GM19452 (cell line): ENCODE measurements around the gene GSDMA.

Source experiments
- ATAC-seq: cut with Tn5 transposase; IDR thresholded peaks from one replicate; pipeline ENCODE4 v1.9.1; 2021; ENCODE audit not compliant: unreplicated experiment

Gene GSDMA, protein sequence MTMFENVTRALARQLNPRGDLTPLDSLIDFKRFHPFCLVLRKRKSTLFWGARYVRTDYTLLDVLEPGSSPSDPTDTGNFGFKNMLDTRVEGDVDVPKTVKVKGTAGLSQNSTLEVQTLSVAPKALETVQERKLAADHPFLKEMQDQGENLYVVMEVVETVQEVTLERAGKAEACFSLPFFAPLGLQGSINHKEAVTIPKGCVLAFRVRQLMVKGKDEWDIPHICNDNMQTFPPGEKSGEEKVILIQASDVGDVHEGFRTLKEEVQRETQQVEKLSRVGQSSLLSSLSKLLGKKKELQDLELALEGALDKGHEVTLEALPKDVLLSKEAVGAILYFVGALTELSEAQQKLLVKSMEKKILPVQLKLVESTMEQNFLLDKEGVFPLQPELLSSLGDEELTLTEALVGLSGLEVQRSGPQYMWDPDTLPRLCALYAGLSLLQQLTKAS

DNA sequence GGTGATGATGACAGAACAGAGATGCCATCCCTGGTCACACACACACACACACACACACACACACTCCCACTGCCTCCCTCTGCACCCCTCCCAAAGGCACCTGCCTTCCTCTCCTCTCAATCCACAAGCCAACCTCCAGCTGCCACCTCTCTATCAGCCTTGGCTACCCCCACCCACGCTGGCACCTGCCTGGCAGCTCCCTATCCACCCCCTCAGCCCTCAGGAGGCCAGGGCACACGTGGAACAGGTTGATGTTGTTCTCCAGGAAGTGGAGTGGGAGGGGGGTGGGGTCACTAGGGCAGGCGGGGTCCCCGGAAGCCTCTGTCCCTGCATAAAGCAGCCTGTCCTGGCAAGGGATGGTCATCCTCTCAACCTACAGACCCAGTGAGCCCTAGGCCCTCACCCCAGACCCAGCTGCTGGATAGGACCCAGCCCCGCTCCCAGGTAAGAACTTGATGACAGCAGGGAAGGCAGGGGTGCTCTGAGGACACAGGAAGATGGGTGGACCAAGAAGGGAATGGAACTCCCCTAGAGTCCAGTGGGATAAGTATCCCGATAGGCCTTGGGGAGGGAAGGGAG lies at the start of gene GSDMA:
TSS of gene GSDMA (plus strand) at position 363 of the 579 bp plus-strand sequence. CDS start 2,684 bp downstream, outside the sequence.
- no peak for ATAC-seq

DNA sequence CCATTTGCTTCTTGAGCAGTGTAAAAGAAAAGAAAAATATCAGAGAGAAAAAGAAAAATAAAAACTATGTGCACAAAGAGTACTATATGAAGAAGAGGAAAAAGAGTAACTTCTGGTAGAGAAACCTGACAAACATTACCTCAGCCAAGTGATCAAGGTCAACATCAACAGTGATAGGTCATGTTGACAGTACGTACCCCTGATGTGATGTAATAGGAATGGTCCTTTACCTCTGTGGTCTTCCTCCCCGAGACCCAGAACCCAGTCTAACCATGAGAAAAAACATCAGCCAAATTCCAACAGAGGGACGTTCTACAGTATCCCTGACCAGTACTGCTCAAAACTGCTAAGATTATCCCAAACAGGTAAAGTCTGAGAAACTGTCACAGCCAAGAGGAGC lies 48.8 kb upstream of the GSDMA start:
- ATAC-seq, result no peak

DNA sequence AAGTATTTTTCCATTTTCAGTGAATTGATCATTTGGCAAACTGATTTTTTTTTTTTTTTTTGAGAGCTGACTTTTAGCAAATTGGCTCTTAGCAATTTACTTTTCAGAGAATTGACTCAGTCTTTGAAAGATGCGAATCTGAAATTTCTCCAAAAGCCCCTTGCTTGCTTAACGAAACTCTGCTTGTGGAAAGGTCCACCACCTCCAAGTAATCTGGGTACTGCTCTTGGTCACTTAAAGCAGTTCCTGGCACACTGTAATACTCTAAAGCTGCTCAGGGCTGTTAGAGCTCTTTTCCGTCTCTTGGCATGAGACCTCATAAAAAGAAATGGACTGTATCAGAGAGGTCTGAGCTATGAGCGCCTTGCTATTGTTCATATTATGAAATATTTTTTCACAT lies 47.2 kb upstream of the GSDMA start:
- ATAC-seq, result no peak

DNA sequence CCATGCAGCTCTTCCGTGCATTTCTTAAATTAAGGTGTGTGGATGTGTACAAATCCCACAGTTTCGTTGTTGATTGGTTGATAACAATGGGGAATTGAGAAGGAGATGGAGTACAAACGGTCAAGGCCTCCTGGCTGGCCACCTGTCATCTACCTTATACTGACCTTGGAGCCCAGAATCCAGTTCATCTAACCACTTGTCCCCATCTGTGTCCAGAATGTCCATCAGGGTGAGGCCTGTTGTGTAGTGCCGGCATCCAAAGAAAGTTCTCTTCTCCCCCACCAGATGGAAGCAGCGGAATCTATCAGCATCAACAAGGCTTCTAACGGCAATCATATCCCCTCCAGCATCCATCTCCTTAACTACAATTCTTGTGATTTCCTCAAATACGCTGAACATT lies 45.9 kb upstream of the GSDMA start:
- no peak for ATAC-seq

DNA sequence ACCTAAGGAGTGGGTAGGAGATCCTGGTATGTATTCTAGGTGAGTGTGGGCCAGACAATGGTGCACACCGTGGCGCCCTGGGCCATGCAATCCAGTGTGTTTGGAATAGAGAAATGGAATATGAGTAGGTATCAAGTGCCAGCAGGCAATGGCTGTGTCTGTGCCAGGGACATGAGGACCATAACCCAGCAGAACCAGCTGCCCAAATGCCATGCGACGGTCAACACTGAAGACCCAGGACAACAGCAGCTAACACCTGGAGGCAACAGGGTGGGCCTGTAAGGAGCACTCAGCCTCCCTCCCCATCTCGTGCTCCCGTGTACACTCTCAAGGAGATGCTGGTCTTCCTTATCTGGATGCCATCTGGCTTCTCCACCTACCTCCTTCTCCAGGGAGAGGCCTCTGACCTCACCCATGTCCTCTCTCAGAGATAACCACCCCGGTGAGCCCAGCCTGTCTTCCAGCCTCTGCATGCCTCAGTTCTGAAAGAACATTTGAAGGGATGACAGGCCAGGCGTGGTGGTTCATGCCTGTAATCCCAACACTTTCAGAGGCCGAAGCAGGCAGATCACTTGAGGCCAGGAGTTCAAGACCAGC lies 43.6 kb upstream of the GSDMA start:
- no peak for ATAC-seq

DNA sequence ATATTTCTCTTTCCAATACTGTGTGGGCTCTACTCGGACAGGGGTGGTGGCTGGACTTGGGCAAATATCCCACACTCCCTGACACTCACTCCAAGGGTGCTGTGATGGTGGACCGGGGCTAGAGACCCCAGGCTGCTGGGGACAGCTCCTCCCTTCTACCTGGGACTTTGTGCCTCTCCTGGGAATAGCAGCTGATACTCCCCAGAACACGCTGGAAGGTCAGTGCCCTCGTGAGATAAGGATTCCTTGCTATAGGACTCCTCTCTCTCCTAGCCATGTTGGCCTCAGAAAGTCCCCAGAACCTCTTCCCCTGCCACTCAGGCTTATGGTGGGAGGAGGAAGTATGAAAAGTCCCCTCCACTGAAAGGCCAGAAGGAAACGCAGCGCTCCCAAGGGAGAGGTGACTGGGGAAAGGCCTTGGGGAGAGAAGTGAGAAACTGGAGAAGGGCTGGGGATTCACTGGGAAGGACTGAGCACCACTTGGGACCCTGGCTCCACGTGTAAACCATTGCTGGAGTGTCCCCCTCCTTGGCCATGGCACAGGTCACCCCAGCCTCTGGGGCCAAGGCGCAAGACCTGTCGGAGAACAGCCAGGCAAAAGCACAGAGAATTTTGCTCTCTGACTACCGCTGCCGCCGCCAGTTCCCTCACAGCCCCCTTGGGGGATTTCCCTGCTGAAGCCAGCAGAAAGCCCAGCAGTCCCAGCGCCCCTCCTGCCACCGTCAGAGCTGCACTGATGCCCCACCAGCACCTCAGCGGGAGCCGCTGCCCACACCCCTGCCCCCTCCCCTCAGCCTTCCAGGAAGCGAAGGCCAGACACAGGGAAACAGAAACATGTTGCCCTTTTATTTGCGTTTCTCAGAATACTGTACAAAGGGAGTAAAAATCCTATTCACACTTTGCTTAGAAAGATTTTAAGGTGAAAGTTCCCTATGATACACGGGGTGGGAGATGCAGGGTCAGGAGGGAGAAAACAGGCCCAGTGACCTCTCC lies 42.3 kb upstream of the GSDMA start:
- no peak for ATAC-seq

DNA sequence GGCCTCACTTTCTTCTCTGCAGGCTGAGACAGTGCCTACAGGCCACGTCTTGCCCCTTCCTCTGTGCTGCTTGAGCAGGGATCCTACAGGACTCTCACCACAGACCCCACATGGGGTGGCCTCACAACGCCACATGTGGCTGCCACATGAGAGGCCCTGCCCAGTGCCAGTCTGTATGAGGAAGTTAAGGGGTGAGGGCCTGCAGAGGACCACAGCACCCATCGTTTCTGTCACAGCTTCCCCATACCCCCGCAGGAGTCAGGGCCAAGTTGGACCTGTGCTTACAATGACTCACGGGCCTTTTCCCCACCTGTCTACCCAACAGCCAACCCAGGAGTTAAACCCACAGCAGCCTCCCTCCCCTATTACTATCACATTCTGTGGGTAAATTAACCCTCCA lies 41.5 kb upstream of the GSDMA start:
- ATAC-seq, result no peak

DNA sequence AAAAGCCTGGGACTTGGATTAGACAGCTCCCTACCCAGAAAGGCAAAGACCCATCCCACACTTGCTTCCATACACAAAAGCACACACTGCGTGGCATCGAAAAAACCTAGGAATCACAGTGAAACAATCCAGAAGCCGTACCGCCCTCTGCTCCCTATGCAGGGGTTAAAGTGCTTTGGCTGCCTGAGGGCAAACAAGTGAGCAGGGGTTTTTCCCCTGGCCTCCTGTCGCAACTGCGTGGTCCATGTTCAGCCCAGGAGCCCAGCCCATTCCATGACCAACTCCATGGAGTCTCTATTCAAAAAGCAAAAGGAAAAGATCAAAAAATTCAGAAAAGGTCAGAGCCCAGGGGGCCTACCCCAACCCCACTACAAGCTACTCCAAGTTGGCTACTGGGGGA lies 40.8 kb upstream of the GSDMA start:
- no peak for ATAC-seq

DNA sequence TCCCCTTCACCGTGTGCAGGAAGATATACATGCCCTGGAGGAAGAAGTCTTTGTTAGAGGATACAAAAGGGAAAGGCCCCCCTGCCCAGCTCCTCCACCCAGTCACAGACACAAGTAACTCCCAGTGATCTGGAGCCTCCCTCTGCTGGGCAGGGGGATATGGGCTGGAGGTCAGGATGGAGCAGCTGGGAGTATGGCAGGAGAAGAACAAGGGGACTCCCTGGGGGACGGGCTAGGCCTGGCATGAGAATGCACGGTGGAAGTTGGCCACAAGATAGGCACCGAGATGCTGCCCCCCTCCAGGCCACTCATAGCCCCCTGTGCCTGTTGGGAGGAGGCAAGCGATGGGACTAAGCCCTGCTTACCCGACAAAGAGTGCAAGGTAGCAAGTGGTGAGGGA lies 39.6 kb upstream of the GSDMA start:
- ATAC-seq, result no peak

DNA sequence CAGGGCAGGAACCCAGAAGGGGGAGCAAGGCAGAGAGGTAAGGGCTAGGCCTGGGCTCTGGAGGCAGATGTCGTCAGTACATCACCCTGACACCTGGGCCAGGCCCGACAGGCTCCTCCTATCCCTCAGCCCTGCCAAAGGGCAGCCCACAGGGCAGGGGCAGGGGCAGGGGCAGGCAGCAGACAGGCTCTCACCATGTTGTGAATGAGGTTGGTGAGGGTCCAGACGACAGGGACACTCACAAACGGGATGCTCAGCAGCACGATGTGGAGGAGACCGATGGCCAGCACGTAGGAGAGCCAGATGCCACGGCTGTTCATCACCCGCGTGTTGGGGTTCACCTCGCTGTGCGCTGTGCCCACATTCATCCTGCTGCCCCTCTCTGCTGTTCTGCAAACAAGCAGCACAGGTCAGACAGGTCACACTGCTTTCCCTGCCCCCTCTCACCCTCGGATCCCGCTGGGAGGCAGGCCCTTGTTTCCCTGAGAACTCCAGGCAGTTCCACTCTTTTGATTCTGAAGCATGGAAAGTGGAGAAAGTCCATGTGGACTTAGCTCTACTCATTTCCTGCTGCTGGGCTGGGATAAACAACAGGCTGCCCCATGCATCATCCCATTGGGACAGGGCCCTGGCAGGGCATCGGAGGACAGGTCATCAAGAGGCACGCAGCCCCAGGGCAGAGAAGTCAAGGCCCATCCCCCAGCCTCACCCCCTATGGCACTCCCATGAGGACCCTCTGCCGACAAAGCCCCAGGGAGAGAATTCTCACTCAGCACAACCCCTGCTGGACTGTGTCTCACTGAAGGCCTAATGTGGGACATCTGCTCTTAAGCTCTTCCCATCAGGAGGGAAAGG lies 38.7 kb upstream of the GSDMA start:
- ATAC-seq, result no peak

DNA sequence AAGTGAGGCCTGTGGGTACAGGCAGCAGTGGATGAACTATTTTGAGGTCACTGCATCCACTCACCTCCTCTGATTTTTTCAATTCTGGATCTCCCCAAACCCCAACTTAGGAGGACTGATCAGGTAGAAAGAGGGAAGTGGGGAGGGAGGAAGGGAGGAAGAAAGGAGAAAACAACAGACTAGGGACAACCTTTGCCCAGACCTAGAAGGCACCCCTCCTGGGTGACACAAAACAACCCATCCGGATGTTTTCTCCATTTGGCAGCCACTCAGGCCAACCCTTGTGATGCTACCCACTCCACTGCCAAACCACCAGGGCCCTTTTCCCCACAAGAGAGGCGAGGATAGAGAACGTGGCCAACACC lies 38.1 kb upstream of the GSDMA start:
- ATAC-seq, result no peak

DNA sequence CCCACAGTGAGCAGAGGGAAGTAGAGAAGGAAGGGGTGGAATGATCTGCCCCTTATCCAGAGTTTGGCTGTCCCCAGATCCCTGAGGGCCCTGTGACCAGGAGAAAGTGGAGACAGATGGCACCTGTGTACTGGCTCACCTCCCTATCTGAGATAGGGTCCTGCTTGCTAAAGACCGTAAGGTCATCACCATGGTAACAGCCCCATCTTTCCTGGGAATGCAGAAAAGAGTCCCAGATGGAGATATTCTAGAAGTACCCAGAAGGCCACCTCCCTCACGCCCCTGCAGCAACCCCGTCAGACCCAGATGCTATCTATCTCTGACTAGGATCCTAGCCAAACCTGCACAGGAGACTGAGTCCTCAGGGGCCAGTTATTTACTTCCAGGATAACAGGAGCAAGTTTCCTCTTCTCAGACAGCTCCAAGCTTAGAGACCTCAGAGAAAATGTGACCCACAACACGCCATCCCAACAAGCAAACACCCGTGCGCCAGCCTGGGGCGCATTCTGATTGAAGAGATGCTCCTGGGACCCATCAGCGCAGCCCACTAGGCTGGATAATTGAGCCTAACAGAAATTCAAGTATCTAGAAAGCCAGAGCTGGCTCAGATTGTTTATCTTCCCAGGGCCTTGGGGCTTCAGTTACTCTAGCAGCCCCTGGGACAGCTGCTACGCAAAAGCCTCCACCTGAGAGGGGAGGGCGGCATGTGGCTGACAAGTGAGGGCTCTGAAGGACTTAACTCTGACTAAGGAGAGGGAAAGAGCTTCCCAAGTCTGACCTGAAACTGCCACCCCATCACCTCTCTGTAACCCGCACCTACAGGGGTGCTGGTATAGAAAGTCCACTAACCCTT lies 37.3 kb upstream of the GSDMA start:
- no peak for ATAC-seq

DNA sequence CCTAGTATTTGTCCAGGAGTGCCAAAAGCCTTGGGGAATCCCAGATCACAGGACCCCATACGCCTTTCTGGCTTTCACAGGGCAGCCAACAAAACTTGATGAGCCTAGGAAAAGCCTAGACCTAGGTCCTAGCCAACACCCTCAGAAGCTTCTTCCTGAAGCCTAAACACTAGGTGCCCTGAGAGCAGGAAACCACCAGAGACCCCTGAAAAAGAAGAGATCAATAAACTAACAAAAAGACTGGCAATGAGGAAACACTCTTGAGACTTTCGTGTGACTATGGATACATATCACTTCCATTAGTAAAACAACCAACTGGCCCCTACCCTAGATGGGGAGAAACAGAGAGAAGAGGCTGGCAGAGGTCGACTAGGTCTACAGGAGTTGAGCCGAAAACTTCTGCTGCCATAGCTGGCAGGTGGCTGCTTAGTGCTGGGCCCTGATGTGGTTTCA lies 36.6 kb upstream of the GSDMA start:
- ATAC-seq, result no peak

DNA sequence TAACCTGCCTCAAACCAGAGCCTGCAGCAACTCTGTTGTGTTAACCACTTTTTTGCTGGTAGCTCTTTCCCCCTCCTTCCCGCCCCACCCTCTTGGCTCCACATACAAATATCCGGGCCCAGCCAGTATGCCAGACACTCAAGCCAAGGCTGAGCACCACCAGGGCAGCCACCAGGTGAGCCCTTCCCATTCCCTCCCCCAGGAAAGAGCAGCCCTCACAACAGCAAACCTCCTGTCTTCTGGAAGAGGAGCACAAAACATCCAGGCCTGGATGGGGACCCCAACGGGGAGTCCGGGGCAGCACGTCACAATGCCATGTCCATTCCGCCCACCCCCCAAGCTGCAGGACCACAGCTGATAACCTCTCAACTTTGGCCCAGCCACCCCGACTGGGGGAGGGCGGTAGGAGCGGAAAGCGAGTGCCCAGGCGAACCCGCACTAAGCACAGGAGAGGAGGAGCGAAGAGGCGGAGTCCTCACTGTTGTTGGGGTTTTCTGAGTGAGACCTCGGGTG lies 36.2 kb upstream of the GSDMA start:
- ATAC-seq, result peak; percentile 25

DNA sequence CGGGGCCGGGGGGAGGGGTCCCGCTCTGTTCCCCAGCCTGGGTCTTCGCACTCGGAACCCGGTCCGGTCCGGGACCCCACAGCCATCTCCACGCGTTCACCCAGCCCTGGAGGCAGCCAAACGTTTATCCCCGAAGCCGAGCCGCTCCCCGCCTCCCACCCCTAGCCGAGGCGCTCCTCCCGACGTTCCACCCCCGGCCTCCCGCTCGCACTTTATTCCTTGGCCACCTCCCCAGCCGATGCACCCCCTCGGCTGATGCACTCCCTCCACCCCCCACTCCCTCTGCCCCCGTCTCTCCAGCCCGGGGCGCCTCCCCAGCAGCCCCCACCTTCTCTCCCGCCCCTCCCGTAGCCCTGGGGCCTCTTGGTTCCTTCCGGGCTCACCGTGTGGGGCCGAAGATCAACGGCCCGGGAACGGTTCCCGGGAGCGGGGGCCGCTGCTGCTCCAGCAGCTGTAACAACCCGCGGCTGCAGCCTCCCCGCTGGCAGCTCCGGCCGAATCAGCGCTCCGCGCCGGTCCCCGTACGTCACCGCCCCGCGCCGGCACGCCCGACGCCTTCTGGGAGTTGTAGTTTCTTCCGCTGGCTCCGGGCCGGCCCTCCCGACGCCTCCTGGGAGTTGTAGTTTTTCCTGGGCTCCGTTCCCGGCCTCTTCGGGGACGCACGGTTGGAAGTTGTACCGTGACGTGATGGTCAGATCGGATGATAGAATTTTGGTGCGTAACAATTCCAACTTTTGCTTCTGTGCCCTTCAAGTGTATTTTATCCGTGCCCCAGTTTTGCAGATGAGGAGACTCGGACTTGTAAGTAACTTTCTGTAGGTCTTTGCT lies 35.5 kb upstream of the GSDMA start, which contains the start of the genes LRRC3C and ORMDL3:
TSS of gene LRRC3C (plus strand) at position 632 of the 828 bp plus-strand sequence. CDS start 13,792 bp downstream, outside the sequence.
TSS of gene ORMDL3 (minus strand) at position 501 of the 828 bp plus-strand sequence. CDS start 3,398 bp downstream, outside the sequence.
- ATAC-seq, result peak; percentile 78

DNA sequence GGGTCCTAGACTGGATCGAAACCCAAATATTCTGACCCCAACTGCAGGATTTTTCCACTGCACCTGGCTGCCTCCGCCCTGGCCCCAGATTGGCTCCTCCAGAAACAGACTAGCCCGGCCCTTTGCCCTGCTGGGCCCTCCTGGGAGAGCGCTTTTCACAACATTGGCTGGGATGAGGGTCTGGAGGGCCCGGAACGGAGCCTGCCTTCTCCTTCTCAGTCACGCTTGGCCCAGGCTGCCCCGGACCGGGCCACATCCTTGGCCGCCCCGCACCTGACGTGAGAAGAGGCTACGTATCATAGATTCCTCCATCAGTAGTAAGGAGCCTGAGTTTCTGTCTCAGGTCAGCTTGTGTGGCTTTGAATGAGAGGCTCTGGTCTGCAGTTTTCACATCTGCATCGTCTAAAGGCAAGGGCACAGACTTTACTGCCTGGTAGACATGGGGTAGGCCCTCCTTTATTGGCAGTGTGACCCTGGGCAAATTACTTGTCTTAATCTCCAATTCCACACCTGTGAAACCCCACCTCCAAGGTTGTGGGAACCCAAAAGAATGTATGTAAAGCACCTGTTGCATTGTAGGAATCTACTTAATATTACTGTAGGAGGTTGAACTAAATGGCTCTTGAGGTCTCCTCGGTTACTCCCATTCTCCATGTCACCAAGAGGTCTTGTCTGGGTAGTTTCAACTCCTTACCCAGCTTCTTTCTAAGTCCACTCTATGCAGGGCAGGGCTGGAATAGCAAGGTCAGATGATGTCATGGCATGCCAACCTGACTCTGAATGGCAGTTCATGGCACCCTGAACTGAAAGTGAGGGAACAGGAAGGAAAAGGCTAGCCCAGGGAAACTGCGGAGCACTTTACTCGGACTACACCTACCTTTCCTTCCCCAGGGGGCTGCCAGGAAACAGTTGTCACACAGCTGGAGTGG lies 34.6 kb upstream of the GSDMA start:
- ATAC-seq, result no peak
